ENCODE results near the gene CIZ1.
"Not testable (repeated sequence)": the region's sequence is repeated elsewhere in the genome, so short reads cannot be mapped to it uniquely, and the experiment has no call there.

The CIZ1 gene

GRCh38 chr9:128145536-128145935 lies 45.8 kb downstream of the CIZ1 start:
- no peak for DNase-seq (ENCODE audit: low spot score)

GRCh38 chr9:128144239-128145181 lies 46.9 kb downstream of the CIZ1 start:
- DNase-seq (ENCODE audit: low spot score), result no peak

GRCh38 chr9:128143525-128144238 lies 47.7 kb downstream of the CIZ1 start:
- DNase-seq (ENCODE audit: low spot score), result no peak

- no peak for DNase-seq (ENCODE audit: low spot score)
Observed at GRCh38 chr9:128142596-128142995, 48.8 kb downstream of the CIZ1 start.

- no peak for DNase-seq (ENCODE audit: low spot score)
Observed at GRCh38 chr9:128142061-128142460, 49.3 kb downstream of the CIZ1 start.

GRCh38 chr9:128141604-128142003 lies 49.8 kb downstream of the CIZ1 start:
- DNase-seq (ENCODE audit: low spot score), result no peak

- no peak for DNase-seq (ENCODE audit: low spot score)
Observed at GRCh38 chr9:128139621-128140020, 51.8 kb downstream of the CIZ1 start.

GRCh38 chr9:128138001-128138400 lies 53.4 kb downstream of the CIZ1 start:
- no peak for DNase-seq (ENCODE audit: low spot score)

- DNase-seq (ENCODE audit: low spot score), result no peak
Observed at GRCh38 chr9:128136816-128137793, 54.3 kb downstream of the CIZ1 start.

GRCh38 chr9:128135561-128135960 lies 55.8 kb downstream of the CIZ1 start:
- not testable (repeated sequence) for DNase-seq (ENCODE audit: low spot score)

GRCh38 chr9:128132139-128132538 lies 59.2 kb downstream of the CIZ1 start:
- DNase-seq (ENCODE audit: low spot score), result not testable (repeated sequence)

GRCh38 chr9:128131346-128131745 lies 60.0 kb downstream of the CIZ1 start:
- not testable (repeated sequence) for DNase-seq (ENCODE audit: low spot score)

GRCh38 chr9:128130651-128131050 lies 60.7 kb downstream of the CIZ1 start:
- DNase-seq (ENCODE audit: low spot score), result not testable (repeated sequence)

GRCh38 chr9:128129976-128130590 lies 61.3 kb downstream of the CIZ1 start:
- not testable (repeated sequence) for DNase-seq (ENCODE audit: low spot score)

- DNase-seq (ENCODE audit: low spot score), result no peak
Observed at GRCh38 chr9:128128836-128129590, 62.4 kb downstream of the CIZ1 start.

- peak; percentile 91 for DNase-seq (ENCODE audit: low spot score)
Observed at GRCh38 chr9:128127990-128128835, 63.2 kb downstream of the CIZ1 start.

- peak; percentile 81 for DNase-seq (ENCODE audit: low spot score)
Observed at GRCh38 chr9:128127568-128127989, 63.8 kb downstream of the CIZ1 start, which contains the start of gene PTGES2. Gene PTGES2, minus strand, starts transcription at chr9:128127729. Its CDS starts 12 bp downstream, at chr9:128127717.

- DNase-seq (ENCODE audit: low spot score), result no peak
Observed at GRCh38 chr9:128125580-128126354, 65.6 kb downstream of the CIZ1 start.

Data from ecto neural progenitor cell (in vitro differentiated cells).